Effector memory CD4-positive, alpha-beta T cell (primary cell): ENCODE results near the gene ADAM10.

Experiments used
- DNase-seq, 3 donors: peaks; one replicate each; pipeline ENCODE4 v3.0.0-alpha.2; 2020
- H3K27ac ChIP-seq: 2 replicates; pipeline ENCODE4 v1.7.0; 2013; ENCODE audit warnings: mild to moderate bottlenecking, low read length, moderate library complexity; ENCODE audit not compliant: insufficient read depth, poor library complexity, severe bottlenecking
- H3K27me3 ChIP-seq: replicated peaks from 2 replicates; pipeline ENCODE4 v1.7.0; 2013; ENCODE audit warnings: mild to moderate bottlenecking, low read length; ENCODE audit not compliant: insufficient read depth, control insufficient read depth, poor library complexity, severe bottlenecking
- H3K36me3 ChIP-seq: 2 replicates; pipeline ENCODE4 v1.7.0; 2013; ENCODE audit warnings: mild to moderate bottlenecking, low read length, moderate library complexity; ENCODE audit not compliant: control insufficient read depth, insufficient read depth
- H3K4me1 ChIP-seq: 2 replicates; pipeline ENCODE4 v1.7.0; 2013; ENCODE audit warnings: low read length, mild to moderate bottlenecking; ENCODE audit not compliant: control insufficient read depth, insufficient read depth, poor library complexity, severe bottlenecking
- H3K4me3 ChIP-seq: 2 replicates; pipeline ENCODE4 v1.7.0; 2013; ENCODE audit warnings: low read length, low read depth, mild to moderate bottlenecking; ENCODE audit not compliant: insufficient read depth, poor library complexity, severe bottlenecking
- H3K9me3 ChIP-seq: 2 replicates; pipeline ENCODE4 v1.7.0; 2013; ENCODE audit warnings: mild to moderate bottlenecking, low read length, moderate library complexity; ENCODE audit not compliant: control insufficient read depth

ADAM10 gene

GRCh38 chr15:58726867-58727266 lies 22.6 kb downstream of the ADAM10 start:
- no peaks in the 10 kb centered on the region for H3K27me3 ChIP-seq
- DNase-seq = no peak

GRCh38 chr15:58724466-58724865 lies 25.0 kb downstream of the ADAM10 start:
- no peak overlapping the region for H3K27ac ChIP-seq

More at GRCh38 chr15:58726867-58727266, 22.6 kb downstream of the ADAM10 start:
- H3K4me3 ChIP-seq = no peak overlapping the region
- H3K4me1 ChIP-seq = no peaks in the 10 kb centered on the region
- H3K27ac ChIP-seq = no peak overlapping the region
- no peaks in the 10 kb centered on the region for H3K9me3 ChIP-seq
- no peaks in the 10 kb centered on the region for H3K36me3 ChIP-seq

GRCh38 chr15:58717357-58717756 lies 32.1 kb downstream of the ADAM10 start:
- Histone ChIP-seq H3K36me3 (no peaks in the 10 kb centered on the region), H3K27me3 (no peaks in the 10 kb centered on the region)
- no peak for DNase-seq

More at GRCh38 chr15:58724466-58724865, 25.0 kb downstream of the ADAM10 start:
- H3K27me3 ChIP-seq = no peaks in the 10 kb centered on the region
- H3K36me3 ChIP-seq = no peaks in the 10 kb centered on the region
- no peak for DNase-seq
- no peaks in the 10 kb centered on the region for H3K4me1 ChIP-seq
- H3K4me3 ChIP-seq = no peak overlapping the region
- no peaks in the 10 kb centered on the region for H3K9me3 ChIP-seq

GRCh38 chr15:58716027-58716426 lies 33.5 kb downstream of the ADAM10 start:
- no peaks in the 10 kb centered on the region for H3K9me3 ChIP-seq
- no peaks in the 10 kb centered on the region for H3K4me1 ChIP-seq
- H3K27me3 ChIP-seq = no peaks in the 10 kb centered on the region
- H3K27ac ChIP-seq = no peak overlapping the region
- no peaks in the 10 kb centered on the region for H3K36me3 ChIP-seq
- no peak for DNase-seq
- H3K4me3 ChIP-seq = no peak overlapping the region

More at GRCh38 chr15:58717357-58717756, 32.1 kb downstream of the ADAM10 start:
- Histone ChIP-seq H3K4me3 (no peak overlapping the region), H3K27ac (no peak overlapping the region), H3K9me3 (no peaks in the 10 kb centered on the region), H3K4me1 (no peaks in the 10 kb centered on the region)

- no peak overlapping the region for H3K27ac ChIP-seq
- no peaks in the 10 kb centered on the region for H3K9me3 ChIP-seq
- no peaks in the 10 kb centered on the region for H3K27me3 ChIP-seq
- H3K4me1 ChIP-seq = no peaks in the 10 kb centered on the region
- H3K4me3 ChIP-seq = no peak overlapping the region
- no peaks in the 10 kb centered on the region for H3K36me3 ChIP-seq
- DNase-seq = no peak
Observed at GRCh38 chr15:58715266-58715917, 34.1 kb downstream of the ADAM10 start.

GRCh38 chr15:58710701-58711100 lies 38.8 kb downstream of the ADAM10 start:
- Histone ChIP-seq H3K9me3 (no peaks in the 10 kb centered on the region), H3K36me3 (no peaks in the 10 kb centered on the region), H3K4me1 (no peaks in the 10 kb centered on the region), H3K27me3 (no peaks in the 10 kb centered on the region), H3K4me3 (no peak overlapping the region), H3K27ac (no peak overlapping the region)
- no peak for DNase-seq

GRCh38 chr15:58707397-58707796 lies 42.1 kb downstream of the ADAM10 start:
- Histone ChIP-seq H3K27ac (no peak overlapping the region), H3K27me3 (no peaks in the 10 kb centered on the region), H3K4me3 (no peak overlapping the region), H3K9me3 (no peaks in the 10 kb centered on the region), H3K4me1 (no peaks in the 10 kb centered on the region), H3K36me3 (no peaks in the 10 kb centered on the region)
- DNase-seq = no peak

GRCh38 chr15:58705105-58705504 lies 44.4 kb downstream of the ADAM10 start:
- H3K9me3 ChIP-seq = no peaks in the 10 kb centered on the region
- no peak for DNase-seq
- H3K27me3 ChIP-seq = no peaks in the 10 kb centered on the region
- H3K4me1 ChIP-seq = no peaks in the 10 kb centered on the region
- H3K4me3 ChIP-seq = no peak overlapping the region
- no peaks in the 10 kb centered on the region for H3K36me3 ChIP-seq
- no peak overlapping the region for H3K27ac ChIP-seq

GRCh38 chr15:58704155-58704865 lies 45.2 kb downstream of the ADAM10 start:
- no peak for DNase-seq
- Histone ChIP-seq H3K4me1 (peaks cover 1% of the 10 kb centered on the region), H3K27ac (no peak overlapping the region), H3K27me3 (no peaks in the 10 kb centered on the region), H3K36me3 (no peaks in the 10 kb centered on the region), H3K4me3 (no peak overlapping the region), H3K9me3 (no peaks in the 10 kb centered on the region)

GRCh38 chr15:58703610-58704009 lies 45.9 kb downstream of the ADAM10 start:
- Histone ChIP-seq H3K4me3 (no peak overlapping the region), H3K4me1 (peaks cover 2% of the 10 kb centered on the region), H3K9me3 (no peaks in the 10 kb centered on the region), H3K27me3 (no peaks in the 10 kb centered on the region), H3K36me3 (no peaks in the 10 kb centered on the region), H3K27ac (no peak overlapping the region)
- no peak for DNase-seq
